Mesothelial cell of epicardium (in vitro differentiated cells): ENCODE data around the gene CFAP58. TPM values are rescaled to one million over a fixed set of nuclear protein-coding genes. Genes with fewer than 3 reads are reported as not detected.

Experiments
- DNase-seq, 2 experiments: peaks; one replicate each; pipeline ENCODE4 v3.0.0; 2021; ENCODE audit warnings: low spot score in 2 of 2; ENCODE audit not compliant: unreplicated experiment in 2 of 2
- H3K27ac Mint-ChIP-seq: 2 replicates; pipeline ENCODE4 v1.8.0; 2021; ENCODE audit warnings: mixed read lengths
- H3K27me3 Mint-ChIP-seq: 2 replicates; pipeline ENCODE4 v1.8.0; 2021; ENCODE audit warnings: low read depth, mixed read lengths
- H3K36me3 Mint-ChIP-seq: 2 replicates; pipeline ENCODE4 v1.8.0; 2021; ENCODE audit warnings: mixed read lengths
- H3K4me1 Mint-ChIP-seq: 2 replicates; pipeline ENCODE4 v1.8.0; 2021; ENCODE audit warnings: mixed read lengths
- H3K4me3 Mint-ChIP-seq: 2 replicates; pipeline ENCODE4 v1.8.0; 2021; ENCODE audit warnings: mild to moderate bottlenecking, moderate library complexity, mixed read lengths
- H3K9me3 Mint-ChIP-seq: 2 replicates; pipeline ENCODE4 v1.8.0; 2021; ENCODE audit warnings: mixed read lengths
- CTCF ChIP-seq: fragments of 200-600 bp; sonication (generic); IDR thresholded peaks from one replicate; pipeline ENCODE4 v1.5.0; 2021; ENCODE audit warnings: antibody characterized with exemption; ENCODE audit not compliant: unreplicated experiment
- total RNA-seq: library from RNA; stranded (reverse); gene quantifications from 3 replicates; pipeline ENCODE4 v1.2.1, GENCODE V29; 2021

The CFAP58 gene
- total RNA-seq, 1 donor from 2014 or later, result 0.58 TPM

GRCh38 chr10:104359811-104360210, 6.2 kb downstream of the CFAP58 start:
- TF ChIP-seq CTCF, result no peak
- no peak overlapping the region for H3K4me3 Mint-ChIP-seq
- no peaks in the 10 kb centered on the region for H3K4me1 Mint-ChIP-seq
- peaks cover 17% of the 10 kb centered on the region for H3K9me3 Mint-ChIP-seq
- peaks cover 7% of the 10 kb centered on the region for H3K27me3 Mint-ChIP-seq
- no peaks in the 10 kb centered on the region for H3K36me3 Mint-ChIP-seq
- no peak overlapping the region for H3K27ac Mint-ChIP-seq
- no peak for DNase-seq

GRCh38 chr10:104367904-104368303, 14.3 kb downstream of the CFAP58 start:
- no peak for TF ChIP-seq CTCF
- Mint-ChIP-seq H3K27me3 (peaks cover 9% of the 10 kb centered on the region), H3K4me1 (peaks cover 23% of the 10 kb centered on the region), H3K9me3 (peaks cover 16% of the 10 kb centered on the region), H3K4me3 (no peak overlapping the region), H3K36me3 (peaks cover 6% of the 10 kb centered on the region), H3K27ac (no peak overlapping the region)
- DNase-seq, result no peak

- H3K27me3 Mint-ChIP-seq, result peaks cover 9% of the 10 kb centered on the region
- peaks cover 6% of the 10 kb centered on the region for H3K36me3 Mint-ChIP-seq
- no peak overlapping the region for H3K4me3 Mint-ChIP-seq
- peaks cover 16% of the 10 kb centered on the region for H3K9me3 Mint-ChIP-seq
- TF ChIP-seq CTCF, result no peak
- no peak for DNase-seq
- peaks cover 23% of the 10 kb centered on the region for H3K4me1 Mint-ChIP-seq
- no peak overlapping the region for H3K27ac Mint-ChIP-seq
Observed at GRCh38 chr10:104368381-104368780, 14.7 kb downstream of the CFAP58 start.

GRCh38 chr10:104371753-104372152, 18.1 kb downstream of the CFAP58 start:
- Mint-ChIP-seq H3K27me3 (peaks cover 11% of the 10 kb centered on the region), H3K4me3 (no peak overlapping the region), H3K4me1 (peaks cover 29% of the 10 kb centered on the region)

GRCh38 chr10:104374591-104374990, 21.0 kb downstream of the CFAP58 start:
- TF ChIP-seq CTCF, result no peak
- peaks cover 12% of the 10 kb centered on the region for H3K27me3 Mint-ChIP-seq

More at GRCh38 chr10:104371753-104372152, 18.1 kb downstream of the CFAP58 start:
- H3K9me3 Mint-ChIP-seq, result peaks cover 11% of the 10 kb centered on the region
- no peak overlapping the region for H3K27ac Mint-ChIP-seq
- no peak for DNase-seq
- TF ChIP-seq CTCF, result no peak
- peaks cover 6% of the 10 kb centered on the region for H3K36me3 Mint-ChIP-seq

GRCh38 chr10:104376784-104377300, 23.2 kb downstream of the CFAP58 start:
- no peak for DNase-seq
- no peak for TF ChIP-seq CTCF
- Mint-ChIP-seq H3K27me3 (peaks cover 18% of the 10 kb centered on the region), H3K36me3 (no peaks in the 10 kb centered on the region), H3K9me3 (peaks cover 4% of the 10 kb centered on the region), H3K27ac (no peak overlapping the region), H3K4me3 (no peak overlapping the region), H3K4me1 (peaks cover 11% of the 10 kb centered on the region)

More at GRCh38 chr10:104374591-104374990, 21.0 kb downstream of the CFAP58 start:
- Mint-ChIP-seq H3K9me3 (peaks cover 11% of the 10 kb centered on the region), H3K4me3 (no peak overlapping the region), H3K36me3 (peaks cover 6% of the 10 kb centered on the region), H3K27ac (no peak overlapping the region), H3K4me1 (peaks cover 8% of the 10 kb centered on the region)
- no peak for DNase-seq
